ENCODE measurements around the gene ADAMTS4.

The ADAMTS4 gene

GRCh38 chr1:161166669-161167548, 31.9 kb downstream of the ADAMTS4 start:
- H3K79me2 ChIP-seq (ENCODE audit: low read length) = no peaks in the 10 kb centered on the region
- H3K4me1 ChIP-seq (ENCODE audit: low read length) = peaks cover 15% of the 10 kb centered on the region
- peak overlapping the region; percentile 81 for H3K9ac ChIP-seq (ENCODE audit: low read length)
- peaks cover 37% of the 10 kb centered on the region for H3K36me3 ChIP-seq (replicated peaks; ENCODE audit: low read depth, low read length)
- H3K27me3 ChIP-seq (ENCODE audit: low read depth, low read length) = no peaks in the 10 kb centered on the region
- H3K4me2 ChIP-seq (ENCODE audit: low read length) = peak overlapping the region; percentile 91
- peak overlapping the region; percentile 26 for H3K27ac ChIP-seq (ENCODE audit: low read length)
- H3K4me3 ChIP-seq (ENCODE audit: low read length) = peak overlapping the region; percentile 80
- TF ChIP-seq CTCF (IDR thresholded peaks at IDR 0.05; ENCODE audit: low read depth, low read length) (no peak), EZH2phosphoT487 (IDR thresholded peaks at IDR 0.05; ENCODE audit: low read depth) (no peak)
- peak overlapping the region; percentile 61 for H2AFZ ChIP-seq (ENCODE audit: low read depth, low read length)
- no peaks in the 10 kb centered on the region for H3K9me3 ChIP-seq (ENCODE audit: insufficient read depth, low read length)
- no peaks in the 10 kb centered on the region for H4K20me1 ChIP-seq (ENCODE audit: insufficient read depth, low read length)

- Histone ChIP-seq H4K20me1 (ENCODE audit: insufficient read depth, low read length) (no peaks in the 10 kb centered on the region), H3K36me3 (replicated peaks; ENCODE audit: low read depth, low read length) (peaks cover 33% of the 10 kb centered on the region), H3K79me2 (ENCODE audit: low read length) (no peaks in the 10 kb centered on the region)
Observed at GRCh38 chr1:161165742-161166668, 32.8 kb downstream of the ADAMTS4 start, which contains the start of gene PPOX. Gene PPOX, plus strand, starts transcription at chr1:161166426. Its CDS starts 422 bp downstream, at chr1:161166848.

GRCh38 chr1:161164901-161165610, 33.8 kb downstream of the ADAMTS4 start:
- H3K36me3 ChIP-seq (replicated peaks; ENCODE audit: low read depth, low read length) = peaks cover 27% of the 10 kb centered on the region
- TF ChIP-seq EZH2phosphoT487 (IDR thresholded peaks at IDR 0.05; ENCODE audit: low read depth) = no peak
- TF ChIP-seq CTCF (IDR thresholded peaks at IDR 0.05; ENCODE audit: low read depth, low read length) = no peak
- peak overlapping the region; percentile 80 for H3K4me3 ChIP-seq (ENCODE audit: low read length)
- no peaks in the 10 kb centered on the region for H3K27me3 ChIP-seq (ENCODE audit: low read depth, low read length)
- peaks cover 8% of the 10 kb centered on the region for H3K79me2 ChIP-seq (ENCODE audit: low read length)
- H2AFZ ChIP-seq (ENCODE audit: low read depth, low read length) = no peak overlapping the region
- H3K4me1 ChIP-seq (ENCODE audit: low read length) = peaks cover 18% of the 10 kb centered on the region
- H3K4me2 ChIP-seq (ENCODE audit: low read length) = peak overlapping the region; percentile 91
- H3K9me3 ChIP-seq (ENCODE audit: insufficient read depth, low read length) = no peaks in the 10 kb centered on the region
- peak overlapping the region; percentile 81 for H3K9ac ChIP-seq (ENCODE audit: low read length)
- peak overlapping the region; percentile 62; the same call in 1 of the 2 replicates for H3K27ac ChIP-seq (ENCODE audit: low read length)
- no peaks in the 10 kb centered on the region for H4K20me1 ChIP-seq (ENCODE audit: insufficient read depth, low read length)

More at GRCh38 chr1:161165742-161166668, 32.8 kb downstream of the ADAMTS4 start, which contains the start of gene PPOX:
- peak within 1 kb of the TSS; percentile 80 for H3K4me3 ChIP-seq (ENCODE audit: low read length)
- no peaks in the 10 kb centered on the region for H3K9me3 ChIP-seq (ENCODE audit: insufficient read depth, low read length)
- H3K4me1 ChIP-seq (ENCODE audit: low read length) = peaks cover 15% of the 10 kb centered on the region
- peak within 1 kb of the TSS; percentile 81 for H3K9ac ChIP-seq (ENCODE audit: low read length)
- H2AFZ ChIP-seq (ENCODE audit: low read depth, low read length) = peak within 1 kb of the TSS; percentile 61
- peak within 1 kb of the TSS; percentile 62 for H3K27ac ChIP-seq (ENCODE audit: low read length)
- no peaks in the 10 kb centered on the region for H3K27me3 ChIP-seq (ENCODE audit: low read depth, low read length)
- TF ChIP-seq EZH2phosphoT487 (IDR thresholded peaks at IDR 0.05; ENCODE audit: low read depth) (no peak), CTCF (IDR thresholded peaks at IDR 0.05; ENCODE audit: low read depth, low read length) (peak; percentile 85)
- H3K4me2 ChIP-seq (ENCODE audit: low read length) = peak within 1 kb of the TSS; percentile 91

Data from OCI-LY3 (cell line).